Lower leg skin (tissue), 3 donors: Measurements from ENCODE around the gene NUFIP2.

Experiments
- CTCF ChIP-seq, 3 donors: fragments of 450-650 bp; IDR thresholded peaks; one replicate each; pipeline ENCODE4 v1.5.1; 2016; ENCODE audit warnings: antibody characterized with exemption in 3 of 3, mild to moderate bottlenecking in 3 of 3, moderate library complexity in 2 of 3
- POLR2A ChIP-seq, 2 donors: fragments of 450-650 bp; IDR thresholded peaks; one replicate each; pipeline ENCODE4 v1.6.1; 2016 to 2017; ENCODE audit warnings: antibody characterized with exemption in 2 of 2, mild to moderate bottlenecking in 1 of 2, moderate library complexity in 1 of 2

DNA sequence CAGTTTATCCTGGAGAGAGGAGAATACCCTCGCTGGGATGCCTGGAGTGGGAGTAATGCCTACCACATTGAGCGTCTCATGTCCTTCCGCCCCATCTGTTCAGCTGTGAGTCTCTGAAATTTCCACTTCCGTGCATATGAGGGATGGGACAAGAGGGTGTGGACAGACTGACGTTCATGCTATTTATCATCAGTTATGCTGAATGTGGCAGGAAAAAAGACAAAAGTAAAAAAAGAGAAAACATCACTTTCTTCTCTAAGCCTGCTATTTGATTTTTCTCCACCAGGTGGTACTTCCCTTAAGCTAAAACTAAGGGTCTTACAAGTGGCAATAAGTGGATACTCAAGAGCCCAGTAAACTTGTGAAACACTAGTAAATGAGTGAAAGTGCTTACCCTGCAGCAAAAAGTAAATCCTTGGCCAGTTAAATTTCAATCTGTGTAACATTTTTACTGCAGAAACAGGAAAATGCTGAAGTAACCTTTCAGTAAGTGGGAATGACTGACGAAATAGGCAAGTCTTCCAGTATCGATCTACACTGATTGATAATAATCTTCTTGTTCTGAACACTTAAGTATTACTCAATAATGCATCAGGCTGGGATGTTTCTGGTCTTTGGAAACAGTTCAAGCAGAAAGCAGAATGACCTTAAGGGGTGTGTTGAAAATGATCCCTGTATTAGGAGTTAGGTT lies 41.7 kb downstream of the NUFIP2 start:
- TF ChIP-seq POLR2A (IDR thresholded peaks at IDR 0.05): no peak
- no peak for TF ChIP-seq CTCF (IDR thresholded peaks at IDR 0.05)
